NB4 (cell line): ENCODE results near the gene PRSS36.

Experiments used
- DNase-seq: peaks from one replicate; pipeline ENCODE4 v3.0.0; 2010; ENCODE audit warnings: low read depth
- H3K4me3 ChIP-seq: one replicate; pipeline ENCODE4 v1.5.1; 2011; ENCODE audit warnings: mild to moderate bottlenecking, low read depth, low read length, moderate library complexity
- CTCF ChIP-seq: IDR thresholded peaks from one replicate; pipeline ENCODE4 v1.5.1; 2012; ENCODE audit warnings: low read depth, low read length
- MAX ChIP-seq: IDR thresholded peaks from 2 replicates; pipeline ENCODE4 v1.6.1; 2011; ENCODE audit warnings: low read depth, low read length
- MYC ChIP-seq: IDR thresholded peaks from 2 replicates; pipeline ENCODE4 v1.6.1; 2011; ENCODE audit warnings: low read depth, low read length
- POLR2A ChIP-seq: IDR thresholded peaks from 2 replicates; pipeline ENCODE4 v1.6.1; 2011; ENCODE audit warnings: mild to moderate bottlenecking; ENCODE audit not compliant: insufficient read length; ENCODE audit errors: extremely low read depth

PRSS36 gene

GRCh38 chr16:31194898-31195297, 45.0 kb upstream of the PRSS36 start:
- peak; percentile 16 for TF ChIP-seq POLR2A
- TF ChIP-seq CTCF = no peak
- DNase-seq = no peak
- no peak overlapping the region for H3K4me3 ChIP-seq

DNA sequence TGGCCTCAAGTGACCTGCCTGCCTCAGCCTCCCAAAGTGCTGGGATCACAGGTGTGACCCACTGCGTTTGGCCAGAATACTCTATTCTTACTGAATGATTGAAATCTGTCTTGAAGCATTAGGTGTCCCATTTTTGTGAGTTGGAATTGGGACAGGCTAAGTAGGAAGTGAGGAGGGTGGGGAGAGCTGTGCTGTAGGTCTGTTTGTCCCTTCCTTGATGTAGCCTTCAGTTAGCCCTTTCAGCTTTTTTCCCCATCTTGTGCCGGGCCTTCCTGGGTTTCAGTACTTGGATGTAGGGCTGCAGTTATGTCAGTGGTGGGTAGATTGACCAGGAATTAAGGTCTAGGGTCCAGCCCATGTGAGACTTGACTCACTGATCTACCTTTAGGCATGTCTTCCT, 44.0 kb upstream of the PRSS36 start:
- DNase-seq = no peak
- TF ChIP-seq CTCF (no peak), MYC (no peak), MAX (no peak), POLR2A (no peak)

DNA sequence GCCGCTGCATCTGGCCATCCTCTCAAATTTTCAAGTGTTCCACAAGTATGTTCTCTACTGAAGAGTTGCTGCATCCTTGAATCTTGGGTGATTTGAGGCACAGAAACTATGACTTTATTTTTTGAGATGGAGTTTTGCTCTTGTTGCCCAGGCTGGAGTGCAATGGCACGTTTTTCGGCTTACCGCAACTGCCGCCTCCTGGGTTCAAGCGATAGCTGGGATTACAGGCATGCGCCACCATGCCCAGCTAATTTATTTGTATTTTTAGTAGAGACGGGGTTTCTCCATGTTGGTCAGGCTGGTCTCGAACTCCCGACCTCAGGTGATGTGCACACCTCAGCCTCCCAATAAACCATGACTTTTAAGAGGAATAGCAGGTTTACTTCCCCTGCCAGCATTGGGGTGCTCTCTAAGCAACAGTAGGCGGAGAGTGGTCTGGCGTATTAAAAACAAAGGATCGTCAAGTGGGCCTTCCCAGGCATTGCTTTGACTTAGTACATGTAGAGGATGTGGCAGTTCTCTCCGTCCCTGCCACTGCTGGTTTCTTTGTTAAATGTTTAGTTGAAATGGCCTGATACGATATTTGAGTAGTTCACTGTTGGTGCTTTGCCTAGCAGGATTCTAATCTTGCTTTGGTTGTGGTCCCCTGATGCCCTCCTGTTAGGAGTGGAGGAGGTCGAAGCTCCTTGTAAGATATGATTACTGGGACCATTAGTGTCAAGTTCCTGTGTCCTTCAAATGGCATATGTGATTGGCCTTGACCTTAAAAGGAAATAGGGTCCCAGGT, 43.2 kb upstream of the PRSS36 start:
- no peak overlapping the region for H3K4me3 ChIP-seq
- DNase-seq = no peak
- TF ChIP-seq POLR2A (no peak), MYC (no peak), MAX (no peak), CTCF (no peak)

More for the DNA sequence above, 44.0 kb upstream of the PRSS36 start:
- no peak overlapping the region for H3K4me3 ChIP-seq

GRCh38 chr16:31191697-31192428, 42.0 kb upstream of the PRSS36 start:
- no peak for DNase-seq
- TF ChIP-seq MYC = no peak
- no peak for TF ChIP-seq MAX
- TF ChIP-seq POLR2A = peak; percentile 11
- no peak overlapping the region for H3K4me3 ChIP-seq

DNA sequence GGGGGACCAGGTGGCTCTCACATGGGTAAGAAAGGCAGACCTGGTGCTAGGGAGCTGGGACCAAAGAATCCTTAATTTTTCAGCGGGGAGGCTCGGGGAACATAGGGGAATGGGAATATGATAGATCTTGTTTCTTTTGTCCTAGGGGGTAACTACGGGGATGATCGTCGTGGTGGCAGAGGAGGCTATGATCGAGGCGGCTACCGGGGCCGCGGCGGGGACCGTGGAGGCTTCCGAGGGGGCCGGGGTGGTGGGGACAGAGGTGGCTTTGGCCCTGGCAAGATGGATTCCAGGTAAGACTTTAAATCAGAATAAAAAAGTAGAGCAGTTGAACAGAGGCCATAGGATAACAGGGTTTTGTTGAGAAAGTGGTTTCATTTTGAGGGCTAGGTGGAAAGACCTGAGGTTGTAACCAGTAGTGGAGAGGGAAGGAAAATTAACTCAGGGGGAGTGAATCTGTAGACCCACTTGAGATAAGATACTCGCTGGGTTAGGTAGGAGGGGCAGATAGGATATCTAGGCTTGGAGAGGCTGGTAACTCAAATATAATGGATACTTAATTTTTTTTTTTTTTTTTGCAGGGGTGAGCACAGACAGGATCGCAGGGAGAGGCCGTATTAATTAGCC, 41.1 kb upstream of the PRSS36 start:
- TF ChIP-seq MYC (no peak), CTCF (no peak), POLR2A (no peak)
- no peak for DNase-seq
- no peak overlapping the region for H3K4me3 ChIP-seq

DNA sequence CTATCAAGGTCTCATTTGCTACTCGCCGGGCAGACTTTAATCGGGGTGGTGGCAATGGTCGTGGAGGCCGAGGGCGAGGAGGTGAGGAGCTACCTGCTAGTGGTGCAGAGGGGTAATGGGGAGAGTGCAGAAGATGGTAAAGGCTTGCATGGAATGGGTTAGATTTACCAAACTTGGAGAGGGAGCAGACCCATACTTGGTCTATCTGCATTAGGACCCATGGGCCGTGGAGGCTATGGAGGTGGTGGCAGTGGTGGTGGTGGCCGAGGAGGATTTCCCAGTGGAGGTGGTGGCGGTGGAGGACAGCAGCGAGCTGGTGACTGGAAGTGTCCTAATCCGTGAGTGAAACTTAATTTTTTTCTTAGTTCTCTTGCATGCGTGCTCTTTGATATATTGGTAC, 40.2 kb upstream of the PRSS36 start:
- peak; percentile 1 for DNase-seq
- no peak for TF ChIP-seq MAX
- no peak for TF ChIP-seq POLR2A
- no peak for TF ChIP-seq MYC
- no peak for TF ChIP-seq CTCF
- no peak overlapping the region for H3K4me3 ChIP-seq
